Measurements from ENCODE around the gene ANTXRL. TPM values are rescaled to one million over a fixed set of nuclear protein-coding genes. Genes with fewer than 3 reads are reported as not detected.
"Not testable (repeated sequence)": the region's sequence is repeated elsewhere in the genome, so short reads cannot be mapped to it uniquely, and the experiment has no call there.

ANTXRL gene
- total RNA-seq, 1 donor from 2014 or later: not detected

DNA sequence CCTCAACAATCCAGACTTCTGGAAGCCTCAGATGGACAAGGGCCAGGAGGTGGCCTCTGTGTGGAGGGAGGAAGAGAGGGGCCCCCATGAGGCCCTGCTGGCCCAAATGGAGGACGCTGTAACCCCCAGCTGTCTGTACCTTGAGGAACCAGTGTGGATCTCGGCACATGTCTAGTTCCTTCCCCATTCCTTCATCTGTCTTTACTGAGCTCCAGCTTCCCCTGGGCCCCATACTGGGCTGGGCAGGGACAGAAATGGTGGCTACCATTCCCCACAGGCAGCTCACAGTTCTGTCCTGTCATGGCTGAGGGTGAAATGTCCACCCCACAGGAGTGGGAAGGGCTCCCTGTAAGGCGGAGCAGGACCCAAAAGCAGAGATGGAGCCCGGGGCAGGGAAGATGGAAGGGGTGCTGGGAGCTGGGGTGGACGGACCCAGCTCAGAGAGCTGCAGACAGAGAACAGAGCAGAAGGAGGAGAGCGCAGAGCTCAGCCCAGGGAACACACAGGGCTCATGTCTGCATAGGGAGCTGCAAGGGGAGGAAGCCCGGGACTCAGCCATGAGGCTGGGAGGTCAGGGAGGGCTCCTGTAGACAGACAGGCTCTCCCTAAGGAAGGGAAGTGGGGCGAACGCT lies 22.8 kb downstream of the ANTXRL start:
- H3K27me3 ChIP-seq (ENCODE audit: low read depth): no peaks in the 10 kb centered on the region
- no peak overlapping the region for H3K27ac ChIP-seq
- no peak overlapping the region for H3K4me3 ChIP-seq
- TF ChIP-seq, protein P1, sequence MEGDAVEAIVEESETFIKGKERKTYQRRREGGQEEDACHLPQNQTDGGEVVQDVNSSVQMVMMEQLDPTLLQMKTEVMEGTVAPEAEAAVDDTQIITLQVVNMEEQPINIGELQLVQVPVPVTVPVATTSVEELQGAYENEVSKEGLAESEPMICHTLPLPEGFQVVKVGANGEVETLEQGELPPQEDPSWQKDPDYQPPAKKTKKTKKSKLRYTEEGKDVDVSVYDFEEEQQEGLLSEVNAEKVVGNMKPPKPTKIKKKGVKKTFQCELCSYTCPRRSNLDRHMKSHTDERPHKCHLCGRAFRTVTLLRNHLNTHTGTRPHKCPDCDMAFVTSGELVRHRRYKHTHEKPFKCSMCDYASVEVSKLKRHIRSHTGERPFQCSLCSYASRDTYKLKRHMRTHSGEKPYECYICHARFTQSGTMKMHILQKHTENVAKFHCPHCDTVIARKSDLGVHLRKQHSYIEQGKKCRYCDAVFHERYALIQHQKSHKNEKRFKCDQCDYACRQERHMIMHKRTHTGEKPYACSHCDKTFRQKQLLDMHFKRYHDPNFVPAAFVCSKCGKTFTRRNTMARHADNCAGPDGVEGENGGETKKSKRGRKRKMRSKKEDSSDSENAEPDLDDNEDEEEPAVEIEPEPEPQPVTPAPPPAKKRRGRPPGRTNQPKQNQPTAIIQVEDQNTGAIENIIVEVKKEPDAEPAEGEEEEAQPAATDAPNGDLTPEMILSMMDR (IDR thresholded peaks at IDR 0.05): no peak
- DNase-seq: no peak
- intact Hi-C loops (cut with DNase I): no loop called here
- no peaks in the 10 kb centered on the region for H3K36me3 ChIP-seq
- no peaks in the 10 kb centered on the region for H3K9me3 ChIP-seq
- H3K4me1 ChIP-seq: no peaks in the 10 kb centered on the region
- ATAC-seq: no peak

DNA sequence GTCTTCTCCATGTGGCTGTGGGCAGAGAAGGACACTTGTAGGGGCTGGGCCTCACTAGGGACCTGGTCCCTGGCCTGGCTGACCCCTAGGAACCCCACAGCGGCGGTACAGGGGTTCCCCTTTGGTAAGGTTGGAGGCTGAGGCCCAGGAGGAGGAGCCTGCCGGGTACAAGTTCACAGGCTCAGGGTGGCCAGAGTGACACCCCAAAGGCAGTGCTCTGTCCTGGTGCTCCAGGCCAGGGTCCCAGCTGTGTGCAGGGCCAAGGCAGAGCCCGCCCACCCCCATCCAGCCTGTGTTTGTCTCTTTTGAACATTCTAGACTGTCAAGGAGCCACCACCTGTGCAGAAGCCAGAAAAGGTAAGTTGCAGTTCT lies 23.3 kb downstream of the ANTXRL start:
- no peak for ATAC-seq
- Histone ChIP-seq H3K4me1 (no peaks in the 10 kb centered on the region), H3K4me3 (no peak overlapping the region), H3K9me3 (no peaks in the 10 kb centered on the region), H3K27me3 (ENCODE audit: low read depth) (no peaks in the 10 kb centered on the region), H3K36me3 (no peaks in the 10 kb centered on the region), H3K27ac (no peak overlapping the region)
- DNase-seq: no peak
- TF ChIP-seq, protein P1 (IDR thresholded peaks at IDR 0.05): no peak
- intact Hi-C loops (cut with DNase I): no loop called here

DNA sequence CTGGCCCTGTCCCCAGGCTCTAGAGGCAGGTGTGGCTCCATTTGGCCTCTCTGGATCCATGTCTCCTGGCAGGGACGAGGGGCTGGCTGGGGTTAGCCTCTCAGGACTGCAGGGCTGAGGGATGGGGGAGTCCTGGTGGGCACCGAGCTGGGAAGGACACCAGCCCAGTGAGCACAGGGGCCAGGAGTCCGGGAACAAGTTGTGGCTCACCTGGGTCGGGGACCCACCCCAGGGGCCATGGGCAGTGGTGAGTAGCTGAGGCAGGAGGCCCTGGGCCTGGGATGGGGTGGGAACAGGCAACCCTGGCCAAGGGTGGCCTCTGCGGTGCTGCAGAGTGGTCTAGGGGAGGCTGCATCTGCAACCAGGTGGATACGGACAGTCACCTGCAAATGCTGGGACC lies 24.1 kb downstream of the ANTXRL start:
- no peak overlapping the region for H3K27ac ChIP-seq
- ATAC-seq (no peak), DNase-seq (no peak)
- H3K4me3 ChIP-seq: no peak overlapping the region
- intact Hi-C loops (cut with DNase I): no loop called here
- no peaks in the 10 kb centered on the region for H3K36me3 ChIP-seq
- no peaks in the 10 kb centered on the region for H3K27me3 ChIP-seq (ENCODE audit: low read depth)
- TF ChIP-seq, protein P1 (IDR thresholded peaks at IDR 0.05): no peak
- H3K9me3 ChIP-seq: no peaks in the 10 kb centered on the region
- H3K4me1 ChIP-seq: no peaks in the 10 kb centered on the region

DNA sequence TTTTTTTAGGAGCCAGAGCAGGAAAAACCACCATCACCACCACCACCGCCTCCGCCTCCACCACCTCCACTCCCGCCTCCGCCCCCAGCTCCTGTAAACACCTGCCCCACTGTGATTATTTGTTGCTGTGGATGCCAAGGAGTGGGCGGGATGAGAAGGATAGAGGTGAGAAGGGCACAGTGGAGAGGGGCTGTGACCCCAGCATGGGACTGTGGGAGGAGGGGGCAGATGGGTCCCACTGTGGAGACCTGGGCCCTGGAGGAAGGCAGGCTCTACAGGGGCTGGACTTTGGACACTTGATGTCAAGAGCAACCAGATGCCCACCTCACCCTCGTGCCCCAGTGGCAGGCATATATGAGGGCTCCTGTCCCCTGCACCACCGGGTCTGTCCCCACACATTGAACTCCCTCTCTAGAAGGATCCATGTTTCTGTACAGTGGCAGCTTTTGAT lies 24.7 kb downstream of the ANTXRL start:
- no peaks in the 10 kb centered on the region for H3K36me3 ChIP-seq
- no peaks in the 10 kb centered on the region for H3K27me3 ChIP-seq (ENCODE audit: low read depth)
- no peak overlapping the region for H3K27ac ChIP-seq
- no peak for DNase-seq
- no peaks in the 10 kb centered on the region for H3K4me1 ChIP-seq
- ATAC-seq: no peak
- intact Hi-C loops (cut with DNase I): no loop called here
- no peaks in the 10 kb centered on the region for H3K9me3 ChIP-seq
- TF ChIP-seq, protein P1 (IDR thresholded peaks at IDR 0.05): no peak
- no peak overlapping the region for H3K4me3 ChIP-seq

DNA sequence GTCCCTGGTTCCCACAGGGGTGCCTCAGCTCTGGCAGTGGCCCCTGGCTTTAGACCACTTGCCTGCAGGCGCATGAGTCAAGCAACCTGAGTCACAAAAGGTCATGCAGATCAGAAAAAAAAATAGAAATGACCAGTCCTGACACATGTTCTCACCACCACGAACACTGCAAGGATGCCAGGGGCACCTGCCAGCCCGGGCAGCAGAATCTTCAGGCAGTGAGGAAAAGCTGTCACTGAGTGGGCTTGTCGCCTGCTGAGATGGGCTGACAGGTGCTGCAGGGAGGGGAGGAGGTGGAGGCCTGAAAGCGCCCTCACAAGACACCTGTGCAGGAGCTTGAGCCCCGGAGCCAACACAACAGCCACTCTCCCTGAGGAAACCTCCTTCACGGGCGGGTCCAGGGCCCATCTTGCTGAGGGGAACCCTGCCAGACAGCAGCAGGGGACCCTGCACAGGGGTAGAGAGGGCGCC lies 25.2 kb downstream of the ANTXRL start:
- H3K27me3 ChIP-seq (ENCODE audit: low read depth); intact Hi-C loops (cut with DNase I); DNase-seq; ATAC-seq; H3K27ac ChIP-seq; H3K4me3 ChIP-seq; H3K36me3 ChIP-seq; H3K9me3 ChIP-seq; H3K4me1 ChIP-seq: not testable (repeated sequence)

DNA sequence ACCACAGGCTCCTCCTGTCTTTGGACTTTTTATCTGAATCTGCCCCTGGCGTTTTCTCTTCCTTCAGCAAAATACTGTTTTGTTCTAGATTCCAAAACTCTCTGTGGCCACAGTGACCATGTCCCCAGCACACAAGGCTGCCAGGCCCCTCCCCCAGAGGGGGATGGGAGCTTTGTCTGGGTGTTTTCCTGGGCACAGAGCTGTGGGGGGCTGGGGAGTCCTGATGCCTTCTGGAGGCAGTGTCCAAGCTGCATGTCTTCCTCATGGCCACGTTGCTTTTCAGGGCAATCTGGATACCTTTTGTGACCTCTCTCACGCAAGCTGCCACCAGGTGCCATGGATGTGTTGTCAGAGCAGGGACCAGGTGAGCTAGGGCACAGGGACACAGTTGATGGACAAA lies 26.2 kb downstream of the ANTXRL start:
- no peak for DNase-seq
- no peak overlapping the region for H3K4me3 ChIP-seq
- no peaks in the 10 kb centered on the region for H3K9me3 ChIP-seq
- no peaks in the 10 kb centered on the region for H3K36me3 ChIP-seq
- ATAC-seq: no peak
- intact Hi-C loops (cut with DNase I): no loop called here
- no peaks in the 10 kb centered on the region for H3K27me3 ChIP-seq (ENCODE audit: low read depth)
- H3K27ac ChIP-seq: no peak overlapping the region
- TF ChIP-seq, protein P1 (IDR thresholded peaks at IDR 0.05): no peak
- no peaks in the 10 kb centered on the region for H3K4me1 ChIP-seq
